Activated T-helper 1 cell treated with anti-CD3 and anti-CD28 coated beads, Interleukin-2, amount 50 U/mL, for 16 hours (primary cell): ENCODE results near the gene RGS18.
"Not testable (repeated sequence)": the region's sequence is repeated elsewhere in the genome, so short reads cannot be mapped to it uniquely, and the experiment has no call there.

Source experiments
- DNase-seq, 2 donors: peaks; one replicate each; pipeline ENCODE4 v3.0.0-alpha.2; 2020; ENCODE audit warnings: low read depth in 1 of 2, low spot score in 1 of 2

Gene RGS18, protein sequence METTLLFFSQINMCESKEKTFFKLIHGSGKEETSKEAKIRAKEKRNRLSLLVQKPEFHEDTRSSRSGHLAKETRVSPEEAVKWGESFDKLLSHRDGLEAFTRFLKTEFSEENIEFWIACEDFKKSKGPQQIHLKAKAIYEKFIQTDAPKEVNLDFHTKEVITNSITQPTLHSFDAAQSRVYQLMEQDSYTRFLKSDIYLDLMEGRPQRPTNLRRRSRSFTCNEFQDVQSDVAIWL

GRCh38 chr1:192158181-192158580 lies at the start of gene RGS18:
Gene RGS18 (plus strand): TSS chr1:192158462. CDS start chr1:192158638, 176 bp downstream.
- DNase-seq, result no peak

GRCh38 chr1:192109576-192109975 lies 48.7 kb upstream of the RGS18 start:
- no peak for DNase-seq

DNA sequence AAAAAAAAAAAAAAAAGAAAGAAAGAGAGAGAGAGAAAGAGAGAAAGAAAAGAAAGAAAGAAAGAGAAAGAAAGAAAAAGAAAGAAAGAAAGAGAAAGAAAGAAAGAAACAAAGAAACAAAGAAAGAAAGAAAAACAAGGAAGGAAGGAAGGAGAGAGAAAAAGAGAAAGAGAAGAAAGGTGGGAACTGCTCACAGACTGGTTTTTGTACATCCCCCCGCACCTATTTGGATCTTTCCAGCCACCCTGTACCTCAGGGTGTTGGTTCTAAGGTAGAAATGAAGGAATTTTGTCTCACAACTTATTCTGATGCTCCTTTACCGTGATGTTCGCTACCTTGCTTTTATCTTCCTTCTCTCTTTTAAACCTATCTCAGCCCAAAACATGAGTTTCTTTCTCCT lies 43.3 kb upstream of the RGS18 start:
- DNase-seq, result no peak

DNA sequence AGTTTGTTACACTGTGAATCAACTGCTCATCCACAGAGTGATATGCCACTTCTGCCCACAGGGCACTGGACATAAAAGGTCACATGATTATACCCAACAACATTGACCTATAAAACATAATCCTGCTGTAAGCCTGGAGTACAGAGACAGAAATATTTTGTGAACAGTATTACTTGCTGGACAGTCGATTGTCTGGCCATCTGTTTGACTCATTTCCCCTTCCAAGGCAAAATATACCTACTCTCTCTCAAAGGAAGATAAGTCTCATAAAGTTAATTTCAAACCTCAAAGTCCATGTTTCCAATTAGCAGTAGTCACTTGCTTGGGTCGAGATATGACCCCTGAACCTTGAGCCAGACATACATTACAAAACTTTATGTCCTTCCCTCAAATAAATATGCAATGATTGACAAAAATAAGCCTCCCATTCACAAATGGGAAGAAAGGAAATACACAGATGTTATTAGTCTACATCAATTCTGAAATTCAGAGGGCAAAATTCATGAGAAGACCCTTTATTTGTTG lies 39.3 kb upstream of the RGS18 start:
- no peak for DNase-seq

- DNase-seq, result no peak
Measured at GRCh38 chr1:192119701-192120100, 38.6 kb upstream of the RGS18 start.

- no peak for DNase-seq
Measured at GRCh38 chr1:192122668-192123067, 35.6 kb upstream of the RGS18 start.

DNA sequence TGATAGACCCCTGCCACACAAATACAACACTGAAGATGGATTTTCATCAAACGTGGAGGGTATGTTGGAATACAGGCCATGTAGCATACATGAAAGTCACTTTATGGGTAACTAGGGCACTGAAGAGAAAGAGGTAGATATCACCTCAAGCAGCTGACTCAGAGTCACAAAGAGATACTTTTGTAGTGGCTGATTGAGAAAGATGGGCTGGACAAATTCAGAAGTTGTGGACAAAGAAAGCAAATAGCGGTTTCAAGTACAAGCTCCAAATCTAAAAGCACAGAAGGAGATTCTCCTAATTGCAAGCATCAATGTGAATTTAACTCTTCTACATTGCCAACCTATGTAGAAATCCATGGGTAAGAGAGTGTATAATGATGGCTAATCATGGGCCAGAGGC lies 35.0 kb upstream of the RGS18 start:
- DNase-seq, result no peak

DNA sequence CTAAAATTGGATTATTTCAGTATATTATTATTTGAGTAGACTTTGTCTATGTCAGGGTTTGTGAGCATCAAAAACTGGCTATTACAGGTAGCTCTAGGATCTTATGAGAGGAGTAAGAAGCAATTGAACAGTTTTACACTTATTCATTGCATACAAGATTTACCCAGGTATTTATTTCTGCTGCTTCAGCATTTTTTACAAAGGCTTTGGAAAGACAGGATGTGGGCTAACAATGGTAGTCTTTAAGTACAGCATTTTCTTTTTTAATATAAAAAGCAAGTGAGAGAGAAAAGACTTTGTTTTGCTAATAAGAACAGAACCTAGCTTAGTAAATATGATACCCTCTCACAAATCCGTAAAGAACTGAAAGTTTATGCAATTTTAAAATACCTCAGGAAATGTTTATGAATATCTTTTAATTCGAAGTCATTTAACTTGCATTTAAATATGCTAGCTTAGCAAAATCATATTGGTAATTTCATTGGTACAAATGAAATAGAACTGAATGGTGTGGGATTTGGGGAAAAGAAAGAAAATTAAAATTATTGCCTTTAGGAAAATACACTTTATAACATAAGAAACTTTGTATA lies 32.1 kb upstream of the RGS18 start:
- DNase-seq, result no peak

GRCh38 chr1:192130175-192130574 lies 28.1 kb upstream of the RGS18 start:
- DNase-seq, result no peak

GRCh38 chr1:192130865-192131264 lies 27.4 kb upstream of the RGS18 start:
- DNase-seq, result not testable (repeated sequence)

DNA sequence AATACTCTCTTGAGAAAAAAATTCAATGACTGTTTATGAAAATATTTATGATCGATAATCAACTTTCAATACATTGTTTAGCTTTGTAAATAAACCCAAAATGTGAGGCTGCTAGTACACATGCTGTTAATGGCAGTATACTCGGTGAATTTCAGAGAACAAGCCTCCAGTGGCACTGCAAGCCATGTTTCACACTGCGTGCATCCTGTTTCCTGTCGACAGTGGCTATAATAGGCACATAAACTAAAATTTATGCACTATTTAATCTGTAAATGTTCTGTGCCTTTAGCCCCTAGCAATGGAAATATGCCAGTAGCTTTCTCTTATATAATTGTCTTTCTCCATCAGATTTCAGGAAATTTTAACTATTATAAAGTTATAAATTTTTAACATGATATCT lies 26.3 kb upstream of the RGS18 start:
- DNase-seq, result no peak

GRCh38 chr1:192133350-192133926 lies 24.8 kb upstream of the RGS18 start:
- DNase-seq, result no peak

DNA sequence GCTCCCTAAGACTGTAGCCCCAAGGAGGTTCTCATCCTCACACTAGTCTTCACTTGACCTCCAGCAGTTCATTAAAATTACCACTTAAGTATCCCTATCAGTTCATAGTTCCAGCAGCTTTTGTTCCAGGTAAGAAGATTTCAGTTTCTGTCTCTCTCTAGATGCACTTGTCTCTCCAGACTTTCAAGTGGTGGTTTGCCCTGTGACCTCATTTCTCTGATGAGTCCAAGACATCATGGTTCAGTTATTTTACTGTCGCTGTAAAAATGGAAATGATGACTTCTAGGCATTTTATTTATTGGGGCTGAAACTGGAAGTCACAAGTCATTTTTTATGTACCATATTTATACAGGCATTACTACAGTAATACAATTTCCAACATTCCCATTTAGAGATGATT lies 17.9 kb upstream of the RGS18 start:
- no peak for DNase-seq

DNA sequence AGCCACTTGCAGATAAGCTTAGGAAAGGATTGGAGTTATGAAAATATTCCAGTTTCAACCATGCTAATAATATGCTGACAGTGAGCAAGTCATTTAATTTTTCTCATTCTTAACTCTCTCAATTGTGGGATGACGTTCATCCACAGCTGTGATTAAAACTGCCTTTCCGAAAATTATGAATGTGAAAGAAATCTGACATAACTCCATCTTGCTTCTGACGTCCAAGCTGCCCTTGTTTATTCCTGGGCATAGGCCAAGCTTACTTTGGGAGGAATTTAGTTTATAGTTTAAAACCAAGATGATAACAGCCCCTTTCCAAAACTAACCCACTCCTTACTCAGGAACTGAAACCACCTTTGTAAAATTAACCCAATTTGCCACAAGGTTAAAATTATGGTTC lies 11.0 kb upstream of the RGS18 start:
- DNase-seq, result no peak

GRCh38 chr1:192147696-192148095 lies 10.6 kb upstream of the RGS18 start:
- DNase-seq, result no peak

DNA sequence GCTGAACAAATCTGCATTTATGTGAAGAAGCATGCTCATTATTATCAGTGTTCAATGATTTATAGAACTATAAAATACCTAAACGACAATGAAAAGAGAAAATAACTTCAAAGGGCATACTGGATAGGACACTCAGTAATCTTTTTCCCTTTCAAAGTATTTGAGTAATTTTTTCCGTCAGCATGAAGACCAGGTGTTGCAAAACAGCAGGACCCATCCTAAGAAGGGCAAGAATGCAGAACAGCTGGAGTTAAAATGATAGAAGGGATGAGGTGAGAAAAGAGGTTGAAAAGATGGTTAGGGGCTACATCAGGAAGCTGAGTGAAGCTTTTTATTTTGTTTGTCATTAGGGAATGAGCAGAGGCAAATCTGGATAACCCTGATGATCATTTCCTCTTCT lies 7.1 kb upstream of the RGS18 start:
- no peak for DNase-seq

GRCh38 chr1:192153276-192153675 lies 5.0 kb upstream of the RGS18 start:
- DNase-seq, result no peak

DNA sequence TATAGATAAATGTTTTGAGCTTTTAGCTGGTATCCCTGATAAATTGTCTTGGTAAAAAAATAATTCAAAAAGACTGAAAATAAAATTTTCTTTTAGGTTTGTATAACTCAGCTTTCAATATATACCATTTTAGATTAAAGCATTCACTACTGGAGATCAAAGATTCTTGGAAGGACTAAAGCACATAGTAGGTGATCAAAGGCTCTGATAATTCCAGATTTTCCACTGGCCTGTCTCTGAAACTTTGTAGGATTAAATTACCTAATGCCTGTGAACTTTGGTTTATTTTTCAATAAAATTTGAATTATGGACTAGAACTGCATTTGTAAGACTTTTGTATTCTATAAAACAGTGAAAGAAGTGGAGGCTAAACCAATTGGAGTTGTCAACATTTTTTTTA lies 1.2 kb upstream of the RGS18 start:
- no peak for DNase-seq

- DNase-seq, result no peak
Measured at GRCh38 chr1:192159014-192159413, 752 bp downstream of the RGS18 start.

DNA sequence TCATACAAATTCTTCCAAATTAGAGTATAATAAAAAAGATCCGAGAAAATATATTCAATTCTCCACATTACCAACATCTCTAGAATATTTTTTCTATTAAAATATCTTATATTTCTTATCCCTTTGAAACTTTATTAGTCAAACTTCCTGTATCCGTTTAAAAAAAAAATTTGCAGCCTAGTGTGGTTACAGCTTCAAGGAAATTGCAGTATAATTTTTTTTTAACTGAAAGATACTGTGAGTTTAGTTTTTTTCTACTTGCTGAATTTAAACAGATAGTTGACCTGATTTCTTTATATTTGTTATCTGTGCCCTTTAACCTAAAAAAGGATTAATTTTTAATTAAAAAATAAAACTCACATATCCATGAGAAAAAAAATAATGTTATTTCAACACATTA lies 1.5 kb downstream of the RGS18 start:
- DNase-seq, result no peak

DNA sequence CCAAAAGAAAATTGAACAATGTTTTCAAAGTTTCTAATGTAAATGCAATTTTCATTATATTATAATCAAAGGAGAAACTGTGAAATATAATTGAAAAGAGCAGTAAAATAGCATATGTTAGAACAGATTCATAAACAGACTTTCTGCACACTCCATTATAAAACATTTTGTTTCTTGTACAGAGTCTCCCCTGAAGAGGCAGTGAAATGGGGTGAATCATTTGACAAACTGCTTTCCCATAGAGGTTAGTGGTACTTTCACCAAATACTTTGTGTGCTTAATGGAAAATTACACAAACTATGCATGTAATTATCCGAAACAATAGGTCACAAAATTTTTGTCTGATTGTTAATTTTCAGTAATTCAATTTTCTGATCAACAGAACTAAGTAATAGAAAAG lies 1.9 kb downstream of the RGS18 start:
- no peak for DNase-seq

DNA sequence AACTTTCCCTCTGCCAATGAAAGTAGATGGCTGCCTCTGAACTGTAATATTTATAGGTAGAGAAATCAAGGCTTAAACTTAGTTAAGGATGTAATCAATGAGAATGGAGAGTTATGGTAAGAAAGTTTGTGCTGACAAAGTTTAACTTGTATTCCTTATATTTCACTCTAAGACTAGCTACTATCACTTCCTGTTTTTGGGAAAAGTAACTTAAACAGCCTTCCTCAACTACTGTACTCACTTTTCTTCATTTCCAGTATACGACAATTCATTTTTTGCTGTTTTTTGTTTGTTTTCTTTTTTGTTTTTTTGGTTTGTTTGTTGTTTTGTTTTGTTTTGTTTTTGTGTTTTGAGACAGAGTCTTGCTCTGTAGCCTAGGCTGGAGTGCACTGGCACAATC lies 3.7 kb downstream of the RGS18 start:
- DNase-seq, result no peak

GRCh38 chr1:192162376-192162775 lies 4.1 kb downstream of the RGS18 start:
- no peak for DNase-seq
